SH-SY5Y (cell line): ENCODE measurements around the gene CBFA2T3.

Experiments used
- GATA2 ChIP-seq: IDR thresholded peaks from 2 replicates; pipeline ENCODE4 v1.6.1; 2011; ENCODE audit warnings: mild to moderate bottlenecking, low read depth, low read length
- GATA3 ChIP-seq: IDR thresholded peaks from 2 replicates; pipeline ENCODE4 v1.6.1; 2011; ENCODE audit warnings: low read depth, mild to moderate bottlenecking, low read length, moderate library complexity

CBFA2T3 gene

GRCh38 chr16:88894681-88895300, 82.2 kb downstream of the CBFA2T3 start:
- TF ChIP-seq GATA2 (no peak), GATA3 (no peak)

DNA sequence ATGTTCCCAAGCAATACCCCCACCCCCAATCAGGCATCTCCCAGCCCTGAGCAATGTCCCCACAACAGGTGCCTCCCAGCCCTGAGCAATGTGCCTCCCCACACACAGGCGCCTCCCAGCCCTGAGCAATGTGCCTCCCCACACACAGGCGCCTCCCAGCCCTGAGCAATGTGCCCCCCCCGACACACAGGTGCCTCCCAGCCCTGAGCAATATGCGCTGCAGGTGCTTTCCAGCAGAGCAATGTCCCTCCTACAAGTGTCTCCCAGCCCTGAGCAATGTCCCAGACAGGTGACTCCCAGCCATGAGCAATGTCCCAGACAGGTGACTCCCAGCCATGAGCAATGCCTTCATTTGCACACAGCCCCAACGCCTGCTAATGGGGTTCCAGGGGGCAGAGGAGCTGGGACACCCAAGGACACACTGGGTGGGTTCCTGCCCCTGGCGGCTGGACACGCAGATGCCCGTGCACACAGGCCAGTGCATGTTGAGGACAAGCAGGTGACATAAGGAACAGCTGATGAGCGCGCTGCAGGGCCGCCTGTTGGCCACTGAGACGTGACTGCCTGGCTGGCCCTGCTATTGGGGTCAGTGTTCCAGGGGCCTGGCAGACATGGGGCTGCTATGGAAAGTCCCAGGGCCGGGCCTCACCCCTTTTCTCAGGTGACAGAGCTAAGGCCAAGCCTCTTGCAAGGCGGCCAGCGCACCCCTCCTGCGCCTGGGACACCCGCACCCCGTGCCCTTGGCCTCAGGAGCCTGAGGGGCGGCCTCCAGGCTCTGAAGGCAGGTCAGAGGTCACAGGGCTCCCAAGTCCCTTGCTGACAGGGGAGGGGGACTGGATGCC, 83.7 kb downstream of the CBFA2T3 start:
- TF ChIP-seq GATA3 (no peak), GATA2 (no peak)

GRCh38 chr16:88892065-88892464, 84.9 kb downstream of the CBFA2T3 start:
- no peak for TF ChIP-seq GATA2
- no peak for TF ChIP-seq GATA3

- TF ChIP-seq GATA3 = no peak
- TF ChIP-seq GATA2 = no peak
These were observed 85.9 kb downstream of the CBFA2T3 start for GRCh38 chr16:88891083-88891482.

GRCh38 chr16:88888461-88889387, 88.3 kb downstream of the CBFA2T3 start:
- no peak for TF ChIP-seq GATA2
- TF ChIP-seq GATA3 = no peak

- TF ChIP-seq GATA3 (no peak), GATA2 (no peak)
These were observed 89.0 kb downstream of the CBFA2T3 start for GRCh38 chr16:88888057-88888456.

- TF ChIP-seq GATA3 (no peak), GATA2 (no peak)
These were observed 90.0 kb downstream of the CBFA2T3 start for GRCh38 chr16:88886845-88887521.

- TF ChIP-seq GATA3 (no peak), GATA2 (no peak)
These were observed 90.6 kb downstream of the CBFA2T3 start for GRCh38 chr16:88886420-88886844.

- TF ChIP-seq GATA2 (no peak), GATA3 (no peak)
These were observed 91.2 kb downstream of the CBFA2T3 start for GRCh38 chr16:88885693-88886280.

GRCh38 chr16:88884569-88885271, 92.3 kb downstream of the CBFA2T3 start:
- TF ChIP-seq GATA3 (no peak), GATA2 (no peak)

GRCh38 chr16:88883946-88884345, 93.1 kb downstream of the CBFA2T3 start:
- TF ChIP-seq GATA2 = no peak
- no peak for TF ChIP-seq GATA3

- TF ChIP-seq GATA2 = no peak
These were observed 93.7 kb downstream of the CBFA2T3 start for GRCh38 chr16:88883117-88883895.
